Endothelial cell of umbilical vein (primary cell): Measurements from ENCODE around the gene NKTR. TPM values are rescaled to one million over a fixed set of nuclear protein-coding genes. Genes with fewer than 3 reads are reported as not detected.

ENCODE experiments used
- BruUV-seq: library from RNA; stranded (reverse); fragments of 400-500 nt; replicated peaks from 2 replicates; lab custom pipeline; 2021; lab: Mats Ljungman, UMichigan
- CTCF ChIA-PET: fragments of 300-600, 350-600 bp; sonication (Branson Sonifier 250); formaldehyde crosslinking; loops from one replicate; lab custom pipeline; 2021; ENCODE audit warnings: antibody characterized with exemption, inconsistent platforms; lab: Charles Lee
- POLR2A ChIA-PET: fragments of 300-600, 350-600 bp; sonication (Branson Sonifier 250); formaldehyde crosslinking; loops from one replicate; lab custom pipeline; 2021; ENCODE audit warnings: antibody characterized with exemption, inconsistent platforms; lab: Charles Lee
- DNase-seq: peaks from one replicate; pipeline ENCODE4 v3.0.0-alpha.2; 2011; ENCODE audit warnings: low read depth, low spot score
- FAIRE-seq: peaks from 2 replicates; lab custom pipeline; 2011; peaks lifted over from hg19 to GRCh38; lab: Jason Lieb, UNC
- H2AFZ ChIP-seq: 2 replicates; pipeline ENCODE4 v1.6.0; 2012; ENCODE audit warnings: low read depth, low read length, control low read depth, inconsistent platforms
- H3K27ac ChIP-seq: 2 replicates; pipeline ENCODE4 v1.5.1; 2011; ENCODE audit warnings: low read depth, mild to moderate bottlenecking, control low read depth, low read length, moderate library complexity; ENCODE audit not compliant: insufficient read depth
- H3K27me3 ChIP-seq, 2 experiments: 2 replicates each; pipeline versions ENCODE4 v1.6.0 to v1.6.1; 2011; ENCODE audit warnings: low read length in 2 of 2, mixed read lengths in 1 of 2; ENCODE audit not compliant: control insufficient read depth in 2 of 2, insufficient read depth in 2 of 2
- H3K36me3 ChIP-seq, 2 experiments: 2 replicates in 1 of 2; 3 replicates in 1 of 2; pipeline ENCODE4 v1.5.1; 2011; ENCODE audit warnings: low read length in 2 of 2, mild to moderate bottlenecking in 1 of 2, moderate library complexity in 1 of 2; ENCODE audit not compliant: control insufficient read depth in 2 of 2, insufficient read depth in 2 of 2; ENCODE audit errors: extremely low read depth in 1 of 2
- H3K4me1 ChIP-seq: 3 replicates; pipeline ENCODE4 v1.5.1; 2011; ENCODE audit warnings: mild to moderate bottlenecking, low read length; ENCODE audit not compliant: control insufficient read depth, insufficient read depth; ENCODE audit errors: extremely low read depth
- H3K4me2 ChIP-seq: 2 replicates; pipeline ENCODE4 v1.6.1; 2011; ENCODE audit warnings: low read length, control low read depth, mixed read lengths; ENCODE audit not compliant: insufficient read depth
- H3K4me3 ChIP-seq, 3 experiments: fragments of 200-600 bp in 1 of 3; sonication (generic), shearing (Covaris generic) in 1 of 3; replicated peaks in 1 of 3; 2 replicates each; pipeline ENCODE4 v1.5.1; 2011 to 2016; ENCODE audit warnings: control low read depth in 3 of 3, low read length in 3 of 3, mild to moderate bottlenecking in 2 of 3, inconsistent platforms in 1 of 3, low read depth in 1 of 3, moderate library complexity in 1 of 3; ENCODE audit not compliant: insufficient read depth in 1 of 3
- H3K79me2 ChIP-seq: 2 replicates; pipeline ENCODE4 v1.6.0; 2012; ENCODE audit warnings: low read length, inconsistent platforms; ENCODE audit not compliant: control insufficient read depth, insufficient read depth
- H3K9ac ChIP-seq: replicated peaks from 2 replicates; pipeline ENCODE3; 2011; ENCODE audit warnings: low read length, control low read depth; ENCODE audit not compliant: insufficient read depth; ENCODE audit errors: extremely low read depth
- H3K9me1 ChIP-seq: replicated peaks from 3 replicates; pipeline ENCODE4 v1.6.0; 2011; ENCODE audit warnings: mild to moderate bottlenecking, low read length; ENCODE audit not compliant: control insufficient read depth, insufficient read depth; ENCODE audit errors: extremely low read depth
- H3K9me3 ChIP-seq: replicated peaks from 2 replicates; pipeline ENCODE4 v1.5.1; 2012; ENCODE audit warnings: low read length, inconsistent platforms; ENCODE audit not compliant: control insufficient read depth, insufficient read depth
- H4K20me1 ChIP-seq: replicated peaks from 2 replicates; pipeline ENCODE3; 2011; ENCODE audit warnings: mild to moderate bottlenecking, low read length; ENCODE audit not compliant: control insufficient read depth, insufficient read depth; ENCODE audit errors: extremely low read depth
- FOS ChIP-seq: IDR thresholded peaks from 2 replicates; pipeline ENCODE4 v1.6.1; 2011; ENCODE audit warnings: mild to moderate bottlenecking, low read length, moderate library complexity, borderline replicate concordance; ENCODE audit not compliant: insufficient read depth
- JUN ChIP-seq: IDR thresholded peaks from 2 replicates; pipeline ENCODE4 v1.6.1; 2011; ENCODE audit warnings: borderline replicate concordance, low read depth; ENCODE audit not compliant: insufficient read length, insufficient read depth
- MYC ChIP-seq: IDR thresholded peaks from one replicate; pipeline ENCODE4 v1.6.1; 2011; ENCODE audit warnings: mild to moderate bottlenecking, low read depth, low read length
- POLR2AphosphoS5 ChIP-seq: IDR thresholded peaks from 2 replicates; pipeline ENCODE4 v1.6.1; 2012; ENCODE audit warnings: low read depth, mild to moderate bottlenecking, control low read depth, low read length, moderate library complexity; ENCODE audit not compliant: insufficient read depth
- dilution Hi-C: fragments of 300-500 bp; cut with MboI; formaldehyde crosslinking; loops from one replicate; pipeline ENCODE4 v1.15.0; 2019; ENCODE audit warnings: low sequenced_read_pairs; ENCODE audit not compliant: extremely low pct_ligation_motif_present
- intact Hi-C: fragments of 100-400 bp; cut with micrococcal nuclease; formaldehyde crosslinking; loops from one replicate; pipeline ENCODE4 v1.10.0; 2022
- polyA plus RNA-seq, 4 experiments: library from polyadenylated mRNA; depleted of rRNA in 3 of 4; stranded (reverse) in 3 of 4; unstranded in 1 of 4; fragments of >200 nt; gene quantifications; 2 replicates each; pipeline versions ENCODE4 v1.2.1 to v1.2.3, GENCODE V29; 2011 to 2012; ENCODE audit warnings: missing spikeins in 1 of 4
- total RNA-seq: library from RNA; stranded (reverse); gene quantifications from 2 replicates; pipeline ENCODE4 v1.2.3, GENCODE V29; 2021
- TF ChIP-seq, protein P1 (sequence below): IDR thresholded peaks from 2 replicates; pipeline ENCODE4 v1.6.1; 2011; ENCODE audit not compliant: insufficient read depth, insufficient read length
- TF ChIP-seq, protein P2 (sequence below), 2 donors: IDR thresholded peaks; 1 replicate in 1 of 2; 2 replicates in 1 of 2; pipeline ENCODE4 v1.5.1; 2011; ENCODE audit warnings: low read length in 2 of 2, mild to moderate bottlenecking in 2 of 2, moderate library complexity in 2 of 2, control low read depth in 1 of 2, inconsistent platforms in 1 of 2, low read depth in 1 of 2; ENCODE audit not compliant: insufficient read depth in 1 of 2; ENCODE audit errors: extremely low read depth in 1 of 2

The NKTR gene
- total and polyA plus RNA-seq, 2 donors (not counting 3 experiments of a cell fraction or from before 2014, with no cell fraction given), result 27.4 to 99.0 TPM

DNA sequence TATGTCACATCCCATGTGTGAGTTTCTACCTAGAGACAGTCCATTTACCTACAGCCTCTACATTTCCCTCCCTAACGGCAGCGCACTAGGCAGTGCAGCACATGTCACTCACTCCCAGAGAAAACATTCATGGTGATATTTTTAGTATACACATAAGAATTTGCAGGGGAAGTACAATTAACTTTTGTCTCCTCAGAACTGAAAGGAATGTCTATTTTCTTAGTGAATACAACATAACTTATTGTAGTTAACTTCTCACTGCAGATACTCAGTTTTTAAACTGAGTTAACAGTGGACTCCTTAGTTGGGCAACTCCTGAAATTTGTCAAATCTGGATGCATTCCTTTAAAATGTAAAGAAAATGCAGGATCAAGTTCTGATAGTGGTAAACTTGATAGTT lies 48.5 kb downstream of the NKTR start:
- FAIRE-seq, result no peak
- Histone ChIP-seq H3K9ac (no peak overlapping the region), H3K27me3 (no peaks in the 10 kb centered on the region)

More for the DNA sequence above, 48.5 kb downstream of the NKTR start:
- Histone ChIP-seq H3K4me1 (peaks cover 22% of the 10 kb centered on the region), H3K4me3 (no peak overlapping the region), H3K36me3 (peaks cover 14 to 23% of the 10 kb centered on the region in 2 experiments), H3K9me1 (no peaks in the 10 kb centered on the region), H3K4me2 (no peak overlapping the region), H3K9me3 (no peaks in the 10 kb centered on the region), H3K27ac (no peak overlapping the region), H4K20me1 (peaks cover 3% of the 10 kb centered on the region), H2AFZ (no peak overlapping the region), H3K79me2 (peaks cover 24% of the 10 kb centered on the region)
- no peak for DNase-seq
- TF ChIP-seq, protein P1, sequence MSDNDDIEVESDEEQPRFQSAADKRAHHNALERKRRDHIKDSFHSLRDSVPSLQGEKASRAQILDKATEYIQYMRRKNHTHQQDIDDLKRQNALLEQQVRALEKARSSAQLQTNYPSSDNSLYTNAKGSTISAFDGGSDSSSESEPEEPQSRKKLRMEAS, result no peak
- TF ChIP-seq JUN (no peak), FOS (no peak), MYC (no peak), POLR2AphosphoS5 (no peak)
- TF ChIP-seq, protein P2, sequence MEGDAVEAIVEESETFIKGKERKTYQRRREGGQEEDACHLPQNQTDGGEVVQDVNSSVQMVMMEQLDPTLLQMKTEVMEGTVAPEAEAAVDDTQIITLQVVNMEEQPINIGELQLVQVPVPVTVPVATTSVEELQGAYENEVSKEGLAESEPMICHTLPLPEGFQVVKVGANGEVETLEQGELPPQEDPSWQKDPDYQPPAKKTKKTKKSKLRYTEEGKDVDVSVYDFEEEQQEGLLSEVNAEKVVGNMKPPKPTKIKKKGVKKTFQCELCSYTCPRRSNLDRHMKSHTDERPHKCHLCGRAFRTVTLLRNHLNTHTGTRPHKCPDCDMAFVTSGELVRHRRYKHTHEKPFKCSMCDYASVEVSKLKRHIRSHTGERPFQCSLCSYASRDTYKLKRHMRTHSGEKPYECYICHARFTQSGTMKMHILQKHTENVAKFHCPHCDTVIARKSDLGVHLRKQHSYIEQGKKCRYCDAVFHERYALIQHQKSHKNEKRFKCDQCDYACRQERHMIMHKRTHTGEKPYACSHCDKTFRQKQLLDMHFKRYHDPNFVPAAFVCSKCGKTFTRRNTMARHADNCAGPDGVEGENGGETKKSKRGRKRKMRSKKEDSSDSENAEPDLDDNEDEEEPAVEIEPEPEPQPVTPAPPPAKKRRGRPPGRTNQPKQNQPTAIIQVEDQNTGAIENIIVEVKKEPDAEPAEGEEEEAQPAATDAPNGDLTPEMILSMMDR (IDR thresholded peaks at IDR 0.05; ENCODE audit: extremely low read depth in 1 of 2, insufficient read depth in 1 of 2, low read depth in 1 of 2, low read length in 2 of 2), result no peak
- BruUV-seq, result no TSS peak
- POLR2A ChIA-PET, result no interaction called here
- CTCF ChIA-PET, result interaction anchor here (1.1 to 1.4 kb wide), 2 partner anchors 28 to 38 kb away, joined by 3 to 5 read pairs; no protein-coding TSS in a partner anchor
- intact Hi-C loops, result no loop called here
- dilution Hi-C loops, result no loop called here
